Lower lobe of right lung (tissue), 2 donors: ENCODE data around the gene TLCD2. TPM values are rescaled to one million over a fixed set of nuclear protein-coding genes. Genes with fewer than 3 reads are reported as not detected.
A peak's percentile ranks its signal among the peaks of the same experiment; 100 is the strongest.
"Not testable (repeated sequence)": the region's sequence is repeated elsewhere in the genome, so short reads cannot be mapped to it uniquely, and the experiment has no call there.

ENCODE experiments used
- ATAC-seq, 2 donors: fragments of 200-7000 bp; cut with Tn5 transposase; one replicate each; pipeline ENCODE4 v1.9.1; 2020 to 2022; ENCODE audit warnings: mild to moderate bottlenecking in 2 of 2, moderate library complexity in 2 of 2
- DNase-seq: peaks from one replicate; pipeline ENCODE4 v3.0.0-alpha.2; 2020
- H3K27ac ChIP-seq: fragments of 200-600 bp; one replicate; pipeline ENCODE4 v1.8.0; 2022
- H3K27me3 ChIP-seq: fragments of 200-600 bp; one replicate; pipeline ENCODE4 v1.8.0; 2022; ENCODE audit warnings: low read depth
- H3K36me3 ChIP-seq: fragments of 200-600 bp; one replicate; pipeline ENCODE4 v1.8.0; 2022; ENCODE audit warnings: mild to moderate bottlenecking
- H3K4me1 ChIP-seq: fragments of 200-600 bp; one replicate; pipeline ENCODE4 v1.8.0; 2022
- H3K4me3 ChIP-seq: fragments of 200-600 bp; one replicate; pipeline ENCODE4 v1.8.0; 2022; ENCODE audit warnings: mild to moderate bottlenecking
- H3K9me3 ChIP-seq: fragments of 200-600 bp; one replicate; pipeline ENCODE4 v1.8.0; 2022
- intact Hi-C: fragments of 100-400 bp; cut with DNase I; formaldehyde crosslinking; loops from one replicate; pipeline ENCODE4 v1.11.0; 2022
- total RNA-seq: library from RNA; stranded (reverse); fragmentation: NEBNext Ultra II Directional; extraction: Animal tissue kit (Norgen Biotek cat#: 25700); gene quantifications from one replicate; pipeline ENCODE4 v1.2.1, GENCODE V29; 2021
- TF ChIP-seq, protein P1 (sequence below): fragments of 200-600 bp; IDR thresholded peaks from one replicate; pipeline ENCODE4 v1.8.0; 2022; ENCODE audit warnings: antibody characterized with exemption, mild to moderate bottlenecking
- donor health status: DM: no; HTN: yes; CAD: no; lungs with severe emphysema.

TLCD2 gene
- total RNA-seq, 1 donor from 2014 or later, result 13.4 TPM

DNA sequence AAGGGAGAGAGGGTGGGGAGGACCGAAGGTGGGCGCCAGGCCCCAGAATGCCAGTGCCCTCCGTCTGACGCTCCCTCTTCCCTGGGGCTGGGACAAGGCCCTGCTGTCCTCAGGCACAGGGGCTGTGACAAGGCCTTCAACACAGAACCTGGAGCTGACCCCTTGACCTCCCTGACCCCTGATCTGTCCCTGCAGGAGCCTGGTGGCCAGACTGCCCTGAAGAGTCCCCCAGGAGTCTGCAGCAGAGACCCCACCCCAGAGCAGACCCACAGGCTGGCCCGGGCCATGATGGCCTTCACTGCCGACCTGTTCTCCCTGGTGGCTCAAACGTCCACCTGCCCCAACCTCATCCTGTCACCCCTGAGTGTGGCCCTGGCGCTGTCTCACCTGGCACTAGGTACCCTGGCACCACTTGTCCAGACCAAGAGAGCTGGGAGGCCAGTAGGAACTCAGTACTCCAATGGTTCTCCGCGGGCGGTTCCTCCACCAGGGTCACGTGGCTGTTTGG, 35.4 kb upstream of the TLCD2 start:
- H3K9me3 ChIP-seq, result no peaks in the 10 kb centered on the region
- TF ChIP-seq, protein P1, sequence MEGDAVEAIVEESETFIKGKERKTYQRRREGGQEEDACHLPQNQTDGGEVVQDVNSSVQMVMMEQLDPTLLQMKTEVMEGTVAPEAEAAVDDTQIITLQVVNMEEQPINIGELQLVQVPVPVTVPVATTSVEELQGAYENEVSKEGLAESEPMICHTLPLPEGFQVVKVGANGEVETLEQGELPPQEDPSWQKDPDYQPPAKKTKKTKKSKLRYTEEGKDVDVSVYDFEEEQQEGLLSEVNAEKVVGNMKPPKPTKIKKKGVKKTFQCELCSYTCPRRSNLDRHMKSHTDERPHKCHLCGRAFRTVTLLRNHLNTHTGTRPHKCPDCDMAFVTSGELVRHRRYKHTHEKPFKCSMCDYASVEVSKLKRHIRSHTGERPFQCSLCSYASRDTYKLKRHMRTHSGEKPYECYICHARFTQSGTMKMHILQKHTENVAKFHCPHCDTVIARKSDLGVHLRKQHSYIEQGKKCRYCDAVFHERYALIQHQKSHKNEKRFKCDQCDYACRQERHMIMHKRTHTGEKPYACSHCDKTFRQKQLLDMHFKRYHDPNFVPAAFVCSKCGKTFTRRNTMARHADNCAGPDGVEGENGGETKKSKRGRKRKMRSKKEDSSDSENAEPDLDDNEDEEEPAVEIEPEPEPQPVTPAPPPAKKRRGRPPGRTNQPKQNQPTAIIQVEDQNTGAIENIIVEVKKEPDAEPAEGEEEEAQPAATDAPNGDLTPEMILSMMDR, result no peak
- no peaks in the 10 kb centered on the region for H3K36me3 ChIP-seq
- H3K4me1 ChIP-seq, result peaks cover 38% of the 10 kb centered on the region
- intact Hi-C loops, result no loop called here
- H3K4me3 ChIP-seq, result no peak overlapping the region
- H3K27me3 ChIP-seq, result no peaks in the 10 kb centered on the region
- ATAC-seq (no peak), DNase-seq (no peak)
- no peak overlapping the region for H3K27ac ChIP-seq

GRCh38 chr17:1744551-1745512, 34.7 kb upstream of the TLCD2 start:
- DNase-seq (no peak), ATAC-seq (no peak)
- H3K27ac ChIP-seq, result no peak overlapping the region
- intact Hi-C loops, result no loop called here
- H3K36me3 ChIP-seq, result no peaks in the 10 kb centered on the region
- TF ChIP-seq, protein P1, result no peak
- H3K27me3 ChIP-seq, result no peaks in the 10 kb centered on the region
- H3K4me3 ChIP-seq, result no peak overlapping the region
- no peaks in the 10 kb centered on the region for H3K9me3 ChIP-seq
- H3K4me1 ChIP-seq, result peaks cover 31% of the 10 kb centered on the region

GRCh38 chr17:1743088-1743439, 32.9 kb upstream of the TLCD2 start:
- H3K9me3 ChIP-seq, result no peaks in the 10 kb centered on the region
- no peak overlapping the region for H3K4me3 ChIP-seq
- peak overlapping the region; percentile 53 for H3K27ac ChIP-seq
- intact Hi-C loops, result no loop called here
- TF ChIP-seq, protein P1, result no peak
- ATAC-seq (peak in 1 of 2 donors; percentile 4), DNase-seq (no peak)
- peaks cover 33% of the 10 kb centered on the region for H3K4me1 ChIP-seq
- peaks cover 2% of the 10 kb centered on the region for H3K36me3 ChIP-seq
- H3K27me3 ChIP-seq, result no peaks in the 10 kb centered on the region

GRCh38 chr17:1742371-1743087, 32.4 kb upstream of the TLCD2 start, which contains the start of gene SERPINF2:
Gene SERPINF2, plus strand, starts transcription at chr17:1742871. Its CDS starts 2,125 bp downstream, at chr17:1744996.
- Histone ChIP-seq H3K27me3 (no peaks in the 10 kb centered on the region), H3K27ac (peak within 1 kb of the TSS; percentile 53), H3K4me1 (peaks cover 38% of the 10 kb centered on the region), H3K9me3 (no peaks in the 10 kb centered on the region), H3K36me3 (peaks cover 7% of the 10 kb centered on the region), H3K4me3 (no peak within 1 kb of the TSS)
- DNase-seq, result no peak
- TF ChIP-seq, protein P1, result no peak
- intact Hi-C loops, result no loop called here
- ATAC-seq, result peak in 1 of 2 donors; percentile 23

DNA sequence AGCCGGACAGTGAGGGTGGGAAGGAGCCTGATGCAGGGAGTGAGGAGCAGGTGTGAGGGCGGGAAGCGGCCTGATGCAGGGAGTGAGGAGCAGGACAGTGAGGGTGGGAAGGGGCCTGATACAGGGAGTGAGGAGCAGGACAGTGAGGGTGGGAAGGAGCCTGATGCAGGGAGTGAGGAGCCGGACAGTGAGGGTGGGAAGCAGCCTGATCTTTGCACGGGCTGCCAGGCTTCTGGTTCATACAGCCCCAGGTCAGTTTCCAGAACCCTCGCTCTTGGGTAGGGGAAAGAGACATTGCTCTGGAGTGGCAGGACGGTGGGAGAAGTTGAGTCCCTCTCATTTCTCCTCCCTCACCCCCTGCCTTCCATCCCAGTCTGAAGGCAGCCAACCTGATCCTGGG, 31.7 kb upstream of the TLCD2 start:
- intact Hi-C loops, DNase-seq, H3K27ac ChIP-seq, H3K9me3 ChIP-seq, H3K27me3 ChIP-seq, H3K4me3 ChIP-seq, ATAC-seq: not testable (repeated sequence)
- Histone ChIP-seq H3K4me1 (peaks cover 38% of the 10 kb centered on the region), H3K36me3 (peaks cover 13% of the 10 kb centered on the region)
